ENCODE data around the gene TMBIM6. TPM values are rescaled to one million over a fixed set of nuclear protein-coding genes. Genes with fewer than 3 reads are reported as not detected.

The TMBIM6 gene
- polyA plus RNA-seq, 12 donors, result 244 to 709 (median 288) TPM

GRCh38 chr12:49811961-49812401 is 70.6 kb downstream of the TMBIM6 start:
- DNase-seq, result no peak

DNA sequence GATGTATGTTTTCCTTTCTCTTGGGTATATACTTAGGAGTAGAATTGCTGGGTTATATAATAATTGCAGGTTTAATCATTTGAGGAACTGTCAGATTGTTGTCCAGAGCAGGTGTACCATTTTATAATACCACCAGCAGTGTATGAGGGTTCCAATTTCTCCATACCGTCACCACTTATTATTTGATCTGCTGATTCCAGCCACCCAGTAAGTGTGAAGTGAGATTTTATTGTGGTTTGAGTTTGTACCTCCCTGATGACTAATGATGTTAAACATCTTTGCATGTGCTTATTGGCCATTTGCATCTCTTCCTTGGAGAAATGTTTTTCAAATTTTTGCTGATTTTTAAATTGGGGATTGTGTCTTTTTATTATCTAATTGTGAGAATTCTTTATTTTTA is 71.8 kb downstream of the TMBIM6 start:
- DNase-seq, result no peak

Other genes starting within 250 kb of the TMBIM6 start
- 1 to 10 TPM in 6 of 12 donors, under 1 TPM in 4, not detected in 2; 0.75 to 2.5 (median 1.2) TPM for gene KCNH3, start 202.5 kb upstream of the TMBIM6 start, polyA plus RNA-seq (ENCODE audit: insufficient read length in 12 of 12)
- 100 to 1,000 TPM in 1 of 12 donors, 10 to 100 TPM in 11; 44.4 to 714 (median 55.0) TPM for gene MCRS1, start 173.4 kb upstream of the TMBIM6 start, polyA plus RNA-seq (ENCODE audit: insufficient read length in 12 of 12)
- gene FAM186B, start 135.9 kb upstream of the TMBIM6 start, polyA plus RNA-seq (ENCODE audit: insufficient read length in 12 of 12), result 1 to 10 TPM in 6 of 12 donors, under 1 TPM in 4, not detected in 2; 0.50 to 3.8 (median 1.4) TPM
- 10 to 100 TPM in 11 of 12 donors, not detected in 1; 10.3 to 42.6 (median 13.4) TPM for gene PRPF40B, start 118.0 kb upstream of the TMBIM6 start, polyA plus RNA-seq (ENCODE audit: insufficient read length in 12 of 12)
- gene FMNL3, start 34.2 kb upstream of the TMBIM6 start, polyA plus RNA-seq (ENCODE audit: insufficient read length in 12 of 12), result 100 to 1,000 TPM in 1 of 12 donors, 10 to 100 TPM in 11; 22.8 to 166 (median 28.1) TPM
- gene NCKAP5L, start 86.9 kb downstream of the TMBIM6 start, polyA plus RNA-seq (ENCODE audit: insufficient read length in 12 of 12), result 10 to 100 TPM in 11 of 12 donors, not detected in 1; 22.5 to 51.4 (median 30.0) TPM
- 1 to 10 TPM in 11 of 12 donors, not detected in 1; 3.5 to 6.3 (median 5.2) TPM for gene BCDIN3D, start 101.5 kb downstream of the TMBIM6 start, polyA plus RNA-seq (ENCODE audit: insufficient read length in 12 of 12)
- 10 to 100 TPM in 1 of 12 donors, 1 to 10 TPM in 10, not detected in 1; 7.4 to 10.6 (median 8.7) TPM for gene FAIM2, start 162.3 kb downstream of the TMBIM6 start, polyA plus RNA-seq (ENCODE audit: insufficient read length in 12 of 12)
- gene AQP2, start 209.2 kb downstream of the TMBIM6 start, polyA plus RNA-seq (ENCODE audit: insufficient read length in 12 of 12), result under 1 TPM in 5 of 12 donors, not detected in 7; 0.05 to 0.40 (median 0.16) TPM
- under 1 TPM in 10 of 12 donors, not detected in 2; 0.33 to 0.93 (median 0.55) TPM for gene AQP5, start 220.3 kb downstream of the TMBIM6 start, polyA plus RNA-seq (ENCODE audit: insufficient read length in 12 of 12)
- gene AQP6, start 231.4 kb downstream of the TMBIM6 start, polyA plus RNA-seq (ENCODE audit: insufficient read length in 12 of 12), result under 1 TPM in 9 of 12 donors, not detected in 3; 0.07 to 0.26 (median 0.14) TPM